ENCODE measurements around the gene RPGR.

The RPGR gene

DNA sequence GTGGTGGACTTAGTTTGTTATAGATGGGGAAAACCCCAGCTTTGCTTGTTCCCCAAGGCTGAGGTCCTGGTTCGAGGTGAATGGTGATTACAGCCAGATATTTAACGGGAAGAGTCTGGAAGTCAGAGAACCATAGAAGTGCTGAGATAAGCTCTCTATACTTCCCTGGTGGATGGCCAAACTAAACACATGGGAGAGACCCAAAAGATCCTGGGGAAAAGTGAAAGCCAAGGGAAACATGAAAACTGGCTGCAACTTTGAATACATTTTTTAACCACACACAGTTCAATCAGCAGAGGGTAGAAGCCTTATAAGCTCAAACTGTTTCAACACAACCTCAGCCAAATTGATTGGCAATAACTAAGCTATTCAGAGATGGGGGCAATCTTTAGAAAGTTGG, 77.3 kb downstream of the RPGR start:
- Histone ChIP-seq H4K20me1 (ENCODE audit: insufficient read depth) (no peaks in the 10 kb centered on the region), H3K36me3 (ENCODE audit: insufficient read depth) (no peaks in the 10 kb centered on the region), H2AFZ (ENCODE audit: low read depth) (no peak overlapping the region), H3K27me3 (ENCODE audit: insufficient read depth, low read depth) (no peaks in the 10 kb centered on the region), H3K4me3 (IDR thresholded peaks at IDR 0.05; ENCODE audit: insufficient read depth, low read depth, low read length) (no peak overlapping the region), H3K27ac (no peak overlapping the region), H3K4me1 (ENCODE audit: low read depth, poor library complexity, severe bottlenecking) (no peaks in the 10 kb centered on the region), H3K79me2 (ENCODE audit: insufficient read depth, low read depth) (no peaks in the 10 kb centered on the region), H3K9ac (no peak overlapping the region), H3K4me2 (no peak overlapping the region)
- TF ChIP-seq, protein P1, sequence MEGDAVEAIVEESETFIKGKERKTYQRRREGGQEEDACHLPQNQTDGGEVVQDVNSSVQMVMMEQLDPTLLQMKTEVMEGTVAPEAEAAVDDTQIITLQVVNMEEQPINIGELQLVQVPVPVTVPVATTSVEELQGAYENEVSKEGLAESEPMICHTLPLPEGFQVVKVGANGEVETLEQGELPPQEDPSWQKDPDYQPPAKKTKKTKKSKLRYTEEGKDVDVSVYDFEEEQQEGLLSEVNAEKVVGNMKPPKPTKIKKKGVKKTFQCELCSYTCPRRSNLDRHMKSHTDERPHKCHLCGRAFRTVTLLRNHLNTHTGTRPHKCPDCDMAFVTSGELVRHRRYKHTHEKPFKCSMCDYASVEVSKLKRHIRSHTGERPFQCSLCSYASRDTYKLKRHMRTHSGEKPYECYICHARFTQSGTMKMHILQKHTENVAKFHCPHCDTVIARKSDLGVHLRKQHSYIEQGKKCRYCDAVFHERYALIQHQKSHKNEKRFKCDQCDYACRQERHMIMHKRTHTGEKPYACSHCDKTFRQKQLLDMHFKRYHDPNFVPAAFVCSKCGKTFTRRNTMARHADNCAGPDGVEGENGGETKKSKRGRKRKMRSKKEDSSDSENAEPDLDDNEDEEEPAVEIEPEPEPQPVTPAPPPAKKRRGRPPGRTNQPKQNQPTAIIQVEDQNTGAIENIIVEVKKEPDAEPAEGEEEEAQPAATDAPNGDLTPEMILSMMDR (conservative IDR thresholded peaks at IDR 0.05; ENCODE audit: low read depth, low read length), result no peak

DNA sequence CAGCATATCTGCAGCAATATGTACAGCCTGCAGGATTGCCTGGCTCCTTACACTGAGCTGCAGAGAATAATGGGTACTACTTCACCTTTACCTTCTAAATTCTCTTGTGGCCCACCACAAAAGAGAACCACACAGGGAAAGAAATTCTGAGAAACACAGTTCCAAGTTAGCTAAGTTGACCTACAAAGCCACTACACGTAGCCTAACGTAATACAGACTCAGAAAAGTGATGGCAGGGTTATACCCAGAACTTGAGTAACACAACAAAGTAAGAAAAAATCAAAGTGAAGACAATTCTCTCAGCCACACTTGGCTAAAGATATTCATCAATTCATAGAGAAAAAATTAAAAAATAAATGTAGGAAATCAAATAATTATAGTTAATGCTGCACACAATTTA, 80.3 kb downstream of the RPGR start:
- H3K4me3 ChIP-seq (IDR thresholded peaks at IDR 0.05; ENCODE audit: insufficient read depth, low read depth, low read length), result no peak overlapping the region
- H3K4me2 ChIP-seq, result no peak overlapping the region
- no peaks in the 10 kb centered on the region for H3K27me3 ChIP-seq (ENCODE audit: insufficient read depth, low read depth)
- H2AFZ ChIP-seq (ENCODE audit: low read depth), result no peak overlapping the region
- TF ChIP-seq, protein P1 (conservative IDR thresholded peaks at IDR 0.05; ENCODE audit: low read depth, low read length), result no peak
- H4K20me1 ChIP-seq (ENCODE audit: insufficient read depth), result no peaks in the 10 kb centered on the region
- H3K4me1 ChIP-seq (ENCODE audit: low read depth, poor library complexity, severe bottlenecking), result no peaks in the 10 kb centered on the region
- H3K36me3 ChIP-seq (ENCODE audit: insufficient read depth), result no peaks in the 10 kb centered on the region
- no peaks in the 10 kb centered on the region for H3K79me2 ChIP-seq (ENCODE audit: insufficient read depth, low read depth)
- H3K9ac ChIP-seq, result no peak overlapping the region
- H3K27ac ChIP-seq, result no peak overlapping the region

GRCh38 chrX:38240541-38240940, 86.8 kb downstream of the RPGR start:
- Histone ChIP-seq H2AFZ (ENCODE audit: low read depth) (no peak overlapping the region), H3K27ac (no peak overlapping the region), H3K27me3 (ENCODE audit: insufficient read depth, low read depth) (no peaks in the 10 kb centered on the region), H3K4me3 (IDR thresholded peaks at IDR 0.05; ENCODE audit: insufficient read depth, low read depth, low read length) (no peak overlapping the region), H3K9ac (no peak overlapping the region), H3K4me2 (no peak overlapping the region), H3K79me2 (ENCODE audit: insufficient read depth, low read depth) (no peaks in the 10 kb centered on the region), H3K4me1 (ENCODE audit: low read depth, poor library complexity, severe bottlenecking) (no peaks in the 10 kb centered on the region), H4K20me1 (ENCODE audit: insufficient read depth) (no peaks in the 10 kb centered on the region), H3K36me3 (ENCODE audit: insufficient read depth) (no peaks in the 10 kb centered on the region)
- TF ChIP-seq, protein P1 (conservative IDR thresholded peaks at IDR 0.05; ENCODE audit: low read depth, low read length), result no peak

DNA sequence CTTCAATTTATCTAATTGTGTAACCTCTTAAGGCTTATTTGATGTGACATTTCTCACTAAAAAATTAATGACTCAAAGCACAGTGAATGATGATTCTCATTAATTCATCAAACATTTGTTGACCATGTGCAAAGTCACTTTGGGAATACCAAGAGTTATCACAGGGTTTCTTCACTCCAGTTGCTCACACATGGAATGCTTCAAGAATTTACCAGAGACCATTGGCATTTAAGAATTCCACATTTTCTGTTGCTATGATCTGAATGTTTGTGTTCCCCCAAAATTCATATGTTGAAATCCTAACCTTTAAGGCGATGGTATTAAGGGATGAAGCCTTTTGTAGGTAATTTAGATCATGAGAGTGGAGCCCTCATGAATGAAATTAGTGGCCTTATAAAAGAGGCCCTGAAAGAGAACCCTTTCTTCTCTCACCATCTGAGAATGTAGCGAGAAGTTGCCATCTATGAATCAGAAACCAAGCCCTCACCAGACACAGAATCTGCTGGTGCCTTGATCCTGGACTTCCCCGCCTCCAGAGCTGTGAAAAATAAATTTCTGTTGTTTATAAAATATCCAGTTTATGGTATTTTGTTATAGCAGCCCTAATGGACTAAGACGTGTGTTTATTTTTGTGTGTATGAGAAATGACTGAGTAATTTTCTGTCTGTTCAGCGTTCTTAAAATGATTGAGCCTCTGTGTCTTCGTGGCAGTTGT, 90.3 kb downstream of the RPGR start:
- H3K79me2 ChIP-seq (ENCODE audit: insufficient read depth, low read depth), result no peaks in the 10 kb centered on the region
- no peaks in the 10 kb centered on the region for H3K4me1 ChIP-seq (ENCODE audit: low read depth, poor library complexity, severe bottlenecking)
- TF ChIP-seq, protein P1 (conservative IDR thresholded peaks at IDR 0.05; ENCODE audit: low read depth, low read length), result no peak

More for the DNA sequence above, 90.3 kb downstream of the RPGR start:
- Histone ChIP-seq H3K4me3 (IDR thresholded peaks at IDR 0.05; ENCODE audit: insufficient read depth, low read depth, low read length) (no peak overlapping the region), H4K20me1 (ENCODE audit: insufficient read depth) (no peaks in the 10 kb centered on the region), H3K27ac (no peak overlapping the region), H3K9ac (no peak overlapping the region), H3K4me2 (no peak overlapping the region), H2AFZ (ENCODE audit: low read depth) (no peak overlapping the region), H3K36me3 (ENCODE audit: insufficient read depth) (no peaks in the 10 kb centered on the region), H3K27me3 (ENCODE audit: insufficient read depth, low read depth) (no peaks in the 10 kb centered on the region)

Data from KMS-11 (cell line).